DOHH2 (cell line): ENCODE results near the gene STK25.

Experiments used
- EZH2phosphoT487 ChIP-seq: fragments of 200-600 bp; sonication (generic); IDR thresholded peaks from 2 replicates; pipeline ENCODE4 v1.6.1; 2017; ENCODE audit warnings: borderline replicate concordance, mild to moderate bottlenecking, antibody characterized with exemption, low read length, moderate library complexity, mixed read lengths
- TF ChIP-seq, protein P1 (sequence below): fragments of 200-600 bp; sonication (generic); IDR thresholded peaks from one replicate; pipeline ENCODE4 v1.5.1; 2014; ENCODE audit warnings: antibody characterized with exemption, mild to moderate bottlenecking, low read depth, low read length; ENCODE audit not compliant: poor library complexity, severe bottlenecking

DNA sequence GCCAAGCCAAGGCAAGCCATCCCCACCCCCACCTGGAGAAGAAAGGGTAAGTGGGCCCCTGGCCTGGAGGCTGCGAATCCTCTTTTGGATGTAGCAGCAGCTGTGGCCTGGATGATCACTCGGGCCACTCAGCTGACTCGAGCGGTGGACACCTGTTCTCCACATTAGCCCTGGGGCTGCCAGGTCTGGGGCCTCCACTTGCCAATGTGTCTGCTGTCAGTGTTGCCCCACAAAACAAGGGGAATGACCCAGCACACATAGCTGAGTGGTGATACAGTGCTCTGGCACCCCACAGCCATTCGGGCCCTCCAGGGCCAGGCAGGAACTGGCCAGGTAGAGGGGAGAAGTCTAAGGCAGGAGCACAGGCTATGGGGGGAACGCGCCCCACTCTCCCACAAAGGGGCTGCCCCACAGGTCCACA, 2.6 kb downstream of the STK25 start:
- TF ChIP-seq, protein P1, sequence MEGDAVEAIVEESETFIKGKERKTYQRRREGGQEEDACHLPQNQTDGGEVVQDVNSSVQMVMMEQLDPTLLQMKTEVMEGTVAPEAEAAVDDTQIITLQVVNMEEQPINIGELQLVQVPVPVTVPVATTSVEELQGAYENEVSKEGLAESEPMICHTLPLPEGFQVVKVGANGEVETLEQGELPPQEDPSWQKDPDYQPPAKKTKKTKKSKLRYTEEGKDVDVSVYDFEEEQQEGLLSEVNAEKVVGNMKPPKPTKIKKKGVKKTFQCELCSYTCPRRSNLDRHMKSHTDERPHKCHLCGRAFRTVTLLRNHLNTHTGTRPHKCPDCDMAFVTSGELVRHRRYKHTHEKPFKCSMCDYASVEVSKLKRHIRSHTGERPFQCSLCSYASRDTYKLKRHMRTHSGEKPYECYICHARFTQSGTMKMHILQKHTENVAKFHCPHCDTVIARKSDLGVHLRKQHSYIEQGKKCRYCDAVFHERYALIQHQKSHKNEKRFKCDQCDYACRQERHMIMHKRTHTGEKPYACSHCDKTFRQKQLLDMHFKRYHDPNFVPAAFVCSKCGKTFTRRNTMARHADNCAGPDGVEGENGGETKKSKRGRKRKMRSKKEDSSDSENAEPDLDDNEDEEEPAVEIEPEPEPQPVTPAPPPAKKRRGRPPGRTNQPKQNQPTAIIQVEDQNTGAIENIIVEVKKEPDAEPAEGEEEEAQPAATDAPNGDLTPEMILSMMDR, result no peak
- TF ChIP-seq EZH2phosphoT487, result no peak
